Hepatocyte (in vitro differentiated cells): ENCODE data around the gene PRM2.

Source experiments
- EZH2 ChIP-seq: fragments of 200-600 bp; sonication (generic); IDR thresholded peaks from 2 replicates; pipeline ENCODE4 v1.6.1; 2016; ENCODE audit warnings: antibody characterized with exemption, mild to moderate bottlenecking, borderline replicate concordance
- EZH2phosphoT487 ChIP-seq: fragments of 200-600 bp; sonication (generic); IDR thresholded peaks from one replicate; pipeline ENCODE4 v1.6.1; 2018; ENCODE audit warnings: antibody characterized with exemption, mild to moderate bottlenecking, low read depth, moderate library complexity; ENCODE audit not compliant: unreplicated experiment, severe bottlenecking
- TF ChIP-seq, protein P1 (sequence below): fragments of 200-600 bp; sonication (generic); IDR thresholded peaks from 2 replicates; pipeline ENCODE4 v1.5.1; 2016; ENCODE audit warnings: antibody characterized with exemption, mild to moderate bottlenecking; ENCODE audit not compliant: poor library complexity

DNA sequence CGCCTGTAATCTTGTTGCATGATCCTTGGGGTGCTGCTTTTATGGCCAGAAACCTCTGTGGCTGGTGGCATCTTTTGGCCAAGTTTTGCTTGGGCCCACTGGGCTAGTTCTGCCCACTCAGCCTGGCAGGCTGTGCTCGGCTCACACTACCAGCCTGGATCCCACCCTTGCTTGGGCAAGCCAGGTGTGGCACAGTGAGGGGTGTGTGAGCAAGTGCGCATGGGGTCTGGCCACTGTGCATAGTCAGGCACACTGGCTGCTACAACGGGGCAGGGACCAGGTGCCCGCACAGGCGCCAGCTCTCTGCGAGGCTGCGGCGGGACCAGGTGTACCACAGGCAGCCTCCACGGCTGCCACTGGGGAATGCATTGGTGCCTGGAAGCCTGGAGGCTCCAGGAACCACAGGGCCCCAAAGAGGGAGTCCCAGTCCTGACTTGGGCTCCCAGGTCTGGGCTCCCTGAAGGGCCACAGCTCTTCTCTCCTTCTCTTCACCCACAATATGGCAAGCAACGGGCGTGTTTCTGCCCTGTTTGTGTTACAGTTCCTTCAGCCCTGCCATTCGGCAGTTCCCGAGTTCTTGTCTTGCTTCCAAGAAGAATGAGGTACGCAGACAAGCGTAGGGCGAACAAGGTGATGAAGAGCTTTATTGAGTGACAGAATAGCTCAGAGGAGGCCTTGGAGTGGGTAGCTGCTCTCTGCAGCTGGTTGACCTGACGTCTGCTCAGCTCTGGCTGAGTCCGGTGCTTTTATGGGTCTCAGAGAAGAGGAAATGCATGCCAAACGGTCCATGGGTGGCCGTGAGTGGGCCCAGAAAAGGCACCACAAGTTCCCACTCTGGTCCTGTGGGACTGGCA is 31.6 kb upstream of the PRM2 start:
- TF ChIP-seq, protein P1, sequence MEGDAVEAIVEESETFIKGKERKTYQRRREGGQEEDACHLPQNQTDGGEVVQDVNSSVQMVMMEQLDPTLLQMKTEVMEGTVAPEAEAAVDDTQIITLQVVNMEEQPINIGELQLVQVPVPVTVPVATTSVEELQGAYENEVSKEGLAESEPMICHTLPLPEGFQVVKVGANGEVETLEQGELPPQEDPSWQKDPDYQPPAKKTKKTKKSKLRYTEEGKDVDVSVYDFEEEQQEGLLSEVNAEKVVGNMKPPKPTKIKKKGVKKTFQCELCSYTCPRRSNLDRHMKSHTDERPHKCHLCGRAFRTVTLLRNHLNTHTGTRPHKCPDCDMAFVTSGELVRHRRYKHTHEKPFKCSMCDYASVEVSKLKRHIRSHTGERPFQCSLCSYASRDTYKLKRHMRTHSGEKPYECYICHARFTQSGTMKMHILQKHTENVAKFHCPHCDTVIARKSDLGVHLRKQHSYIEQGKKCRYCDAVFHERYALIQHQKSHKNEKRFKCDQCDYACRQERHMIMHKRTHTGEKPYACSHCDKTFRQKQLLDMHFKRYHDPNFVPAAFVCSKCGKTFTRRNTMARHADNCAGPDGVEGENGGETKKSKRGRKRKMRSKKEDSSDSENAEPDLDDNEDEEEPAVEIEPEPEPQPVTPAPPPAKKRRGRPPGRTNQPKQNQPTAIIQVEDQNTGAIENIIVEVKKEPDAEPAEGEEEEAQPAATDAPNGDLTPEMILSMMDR, result no peak
- no peak for TF ChIP-seq EZH2
- TF ChIP-seq EZH2phosphoT487, result no peak
